SK-N-SH (cell line): ENCODE results near the gene VASH2. TPM values are rescaled to one million over a fixed set of nuclear protein-coding genes. Genes with fewer than 3 reads are reported as not detected.

Experiments
- CTCF ChIA-PET: fragments of 300-600, 350-600 bp; formaldehyde crosslinking; extraction: SDS; loops from one replicate; lab custom pipeline; 2021; lab: Yijun Ruan, JAX
- POLR2A ChIA-PET: fragments of 350-600 bp; sonication (Branson Sonifier 250); formaldehyde crosslinking; extraction: SDS; loops from one replicate; lab custom pipeline; 2020; ENCODE audit warnings: antibody characterized with exemption, inconsistent platforms; lab: Yijun Ruan, JAX
- DNase-seq: peaks from one replicate; pipeline ENCODE4 v3.0.0; 2012
- H2AFZ ChIP-seq: fragments of 200-600 bp; sonication (generic); 2 replicates; pipeline ENCODE4 v1.8.1; 2016; ENCODE audit warnings: antibody characterized with exemption, mild to moderate bottlenecking, low read depth
- H3F3A ChIP-seq: fragments of 200-600 bp; sonication (generic); replicated peaks from 2 replicates; pipeline ENCODE3; 2016; ENCODE audit warnings: antibody characterized with exemption, mild to moderate bottlenecking; ENCODE audit not compliant: insufficient read depth
- H3K27ac ChIP-seq, 2 experiments: fragments of 200-500 bp in 1 of 2; fragments of 200-600 bp in 1 of 2; sonication (Bioruptor generic) in 1 of 2; sonication (generic), shearing (Covaris generic) in 1 of 2; 2 replicates each; pipeline versions ENCODE4 v1.5.1 to v1.6.1; 2014 to 2016; ENCODE audit warnings: low read depth in 2 of 2, inconsistent platforms in 1 of 2, low read length in 1 of 2, mild to moderate bottlenecking in 1 of 2, mixed read lengths in 1 of 2
- H3K27me3 ChIP-seq: fragments of 200-600 bp; sonication (generic), shearing (Covaris generic); 2 replicates; pipeline ENCODE4 v1.6.1; 2016; ENCODE audit warnings: mixed run types; ENCODE audit not compliant: insufficient read depth
- H3K36me3 ChIP-seq, 2 experiments: fragments of 200-500 bp in 1 of 2; fragments of 200-600 bp in 1 of 2; sonication (Bioruptor generic) in 1 of 2; sonication (generic) in 1 of 2; replicated peaks in 1 of 2; 2 replicates each; pipeline versions ENCODE3 to v1.5.1; 2014 to 2016; ENCODE audit warnings: low read length in 1 of 2, mild to moderate bottlenecking in 1 of 2; ENCODE audit not compliant: insufficient read depth in 2 of 2, control insufficient read depth in 1 of 2
- H3K4me1 ChIP-seq, 2 experiments: fragments of 200-500 bp in 1 of 2; fragments of 200-600 bp in 1 of 2; sonication (Bioruptor generic) in 1 of 2; sonication (generic), shearing (Covaris generic) in 1 of 2; 2 replicates each; pipeline versions ENCODE4 v1.5.1 to v1.6.1; 2014 to 2016; ENCODE audit warnings: low read depth in 1 of 2, low read length in 1 of 2, mixed run types in 1 of 2; ENCODE audit not compliant: insufficient read depth in 2 of 2, control insufficient read depth in 1 of 2
- H3K4me2 ChIP-seq: fragments of 200-600 bp; sonication (generic), shearing (Covaris generic); 2 replicates; pipeline ENCODE4 v1.6.1; 2017; ENCODE audit warnings: mixed run types
- H3K4me3 ChIP-seq, 2 experiments: fragments of 200-500 bp in 1 of 2; fragments of 200-600 bp in 1 of 2; sonication (Bioruptor generic) in 1 of 2; sonication (generic), shearing (Covaris generic) in 1 of 2; 2 replicates each; pipeline versions ENCODE4 v1.5.1 to v1.8.1; 2014 to 2016; ENCODE audit warnings: low read depth in 2 of 2, inconsistent platforms in 1 of 2, low read length in 1 of 2, mild to moderate bottlenecking in 1 of 2, mixed read lengths in 1 of 2, moderate library complexity in 1 of 2
- H3K79me2 ChIP-seq: fragments of 200-600 bp; sonication (generic); 2 replicates; pipeline ENCODE4 v1.8.1; 2017; ENCODE audit warnings: mild to moderate bottlenecking; ENCODE audit not compliant: insufficient read depth
- H3K9ac ChIP-seq: fragments of 200-600 bp; sonication (generic); 2 replicates; pipeline ENCODE4 v1.6.1; 2017; ENCODE audit warnings: mixed run types
- H3K9me2 ChIP-seq: fragments of 200-600 bp; sonication (generic); 2 replicates; pipeline ENCODE4 v1.6.1; 2017; ENCODE audit warnings: mixed run types
- H3K9me3 ChIP-seq: fragments of 200-600 bp; sonication (generic); 2 replicates; pipeline ENCODE4 v1.6.1; 2017; ENCODE audit warnings: mixed run types, mild to moderate bottlenecking, moderate library complexity
- H4K20me1 ChIP-seq: fragments of 200-600 bp; sonication (generic); 2 replicates; pipeline ENCODE4 v1.6.1; 2017; ENCODE audit warnings: mild to moderate bottlenecking, mixed run types; ENCODE audit not compliant: insufficient read depth
- ELF1 ChIP-seq: IDR thresholded peaks from 2 replicates; pipeline ENCODE4 v1.4.0; 2012
- EP300 ChIP-seq, 2 experiments: IDR thresholded peaks; 2 replicates each; pipeline versions ENCODE4 v1.4.0 to v1.6.1; 2012; ENCODE audit warnings: borderline replicate concordance in 1 of 2, low read depth in 1 of 2, low read length in 1 of 2
- EZH2phosphoT487 ChIP-seq: fragments of 200-600 bp; sonication (generic); IDR thresholded peaks from 2 replicates; pipeline ENCODE4 v1.6.1; 2017; ENCODE audit warnings: low read depth, mixed run types, mild to moderate bottlenecking, antibody characterized with exemption, moderate library complexity, borderline replicate concordance
- FOXM1 ChIP-seq: IDR thresholded peaks from 2 replicates; pipeline ENCODE4 v1.4.0; 2012; ENCODE audit warnings: low read depth, mild to moderate bottlenecking
- GABPA ChIP-seq: IDR thresholded peaks from 2 replicates; pipeline ENCODE4 v1.4.0; 2012; ENCODE audit warnings: low read depth, mild to moderate bottlenecking
- GATA2 ChIP-seq: sonication (generic); formaldehyde crosslinking; IDR thresholded peaks from 2 replicates; pipeline ENCODE4 v1.5.0; 2020; ENCODE audit warnings: mild to moderate bottlenecking, missing genetic modification reagents
- JUND ChIP-seq: IDR thresholded peaks from 2 replicates; pipeline ENCODE4 v1.4.0; 2012
- MEF2A ChIP-seq: IDR thresholded peaks from 2 replicates; pipeline ENCODE4 v1.4.0; 2012; ENCODE audit warnings: low read depth, borderline replicate concordance
- MXI1 ChIP-seq: IDR thresholded peaks from 2 replicates; pipeline ENCODE4 v1.6.1; 2012; ENCODE audit warnings: mild to moderate bottlenecking, low read depth, low read length, improper control_type of control experiment
- NFIC ChIP-seq: IDR thresholded peaks from 2 replicates; pipeline ENCODE4 v1.4.0; 2012; ENCODE audit warnings: borderline replicate concordance
- NRF1 ChIP-seq: IDR thresholded peaks from 2 replicates; pipeline ENCODE4 v1.6.1; 2012; ENCODE audit warnings: low read depth, mild to moderate bottlenecking, low read length
- POLR2AphosphoS5 ChIP-seq: IDR thresholded peaks from 2 replicates; pipeline ENCODE4 v1.6.1; 2012; ENCODE audit warnings: low read depth, low read length
- RAD21 ChIP-seq: IDR thresholded peaks from 2 replicates; pipeline ENCODE4 v1.6.1; 2012; ENCODE audit warnings: mild to moderate bottlenecking, low read length
- RCOR1 ChIP-seq: fragments of 150-350 bp; IDR thresholded peaks from 2 replicates; pipeline ENCODE4 v1.6.1; 2017; ENCODE audit warnings: antibody characterized with exemption, low read length
- RXRA ChIP-seq: IDR thresholded peaks from 2 replicates; pipeline ENCODE4 v1.4.0; 2012; ENCODE audit warnings: low read depth, mild to moderate bottlenecking, borderline replicate concordance
- SMC3 ChIP-seq: IDR thresholded peaks from 2 replicates; pipeline ENCODE4 v1.6.1; 2012; ENCODE audit warnings: low read depth, low read length, improper control_type of control experiment
- TAF1 ChIP-seq: IDR thresholded peaks from 2 replicates; pipeline ENCODE4 v1.6.1; 2012; ENCODE audit warnings: low read depth, mild to moderate bottlenecking, low read length, moderate library complexity, borderline replicate concordance
- TCF12 ChIP-seq: IDR thresholded peaks from 2 replicates; pipeline ENCODE4 v1.4.0; 2012
- TEAD4 ChIP-seq: IDR thresholded peaks from 2 replicates; pipeline ENCODE4 v1.4.0; 2012; ENCODE audit warnings: mild to moderate bottlenecking, borderline replicate concordance; ENCODE audit not compliant: insufficient read depth
- WGBS: methylation state at CpG from one replicate; pipeline ENCODE4 v1.1.6; 2017; ENCODE audit warnings: low lambda C conversion rate; 5-methylcytosine and 5-hydroxymethylcytosine counted together
- polyA plus RNA-seq, 3 experiments: library from polyadenylated mRNA; depleted of rRNA; stranded (reverse); fragments of >200 nt; gene quantifications; 2 replicates each; pipeline ENCODE4 v1.2.3, GENCODE V29; 2012
- TF ChIP-seq, protein P1 (sequence below): fragments of 150-350 bp; IDR thresholded peaks from 2 replicates; pipeline ENCODE4 v1.6.1; 2016; ENCODE audit warnings: mild to moderate bottlenecking, low read depth, low read length
- TF ChIP-seq, protein P2 (sequence below): fragments of 150-350 bp; IDR thresholded peaks from 2 replicates; pipeline ENCODE4 v1.6.1; 2017; ENCODE audit warnings: antibody characterized with exemption, low read length, low read depth, borderline replicate concordance
- TF ChIP-seq, protein P3 (sequence below): IDR thresholded peaks from 2 replicates; pipeline ENCODE4 v1.4.0; 2012; ENCODE audit warnings: low read depth, borderline replicate concordance
- TF ChIP-seq, protein P4 (sequence below): IDR thresholded peaks from 2 replicates; pipeline ENCODE4 v1.4.0; 2012; ENCODE audit warnings: low read depth

The VASH2 gene
- polyA plus RNA-seq, 1 of the 3 experiments (the other 2 are of a cell fraction), result 0.41 TPM

DNA sequence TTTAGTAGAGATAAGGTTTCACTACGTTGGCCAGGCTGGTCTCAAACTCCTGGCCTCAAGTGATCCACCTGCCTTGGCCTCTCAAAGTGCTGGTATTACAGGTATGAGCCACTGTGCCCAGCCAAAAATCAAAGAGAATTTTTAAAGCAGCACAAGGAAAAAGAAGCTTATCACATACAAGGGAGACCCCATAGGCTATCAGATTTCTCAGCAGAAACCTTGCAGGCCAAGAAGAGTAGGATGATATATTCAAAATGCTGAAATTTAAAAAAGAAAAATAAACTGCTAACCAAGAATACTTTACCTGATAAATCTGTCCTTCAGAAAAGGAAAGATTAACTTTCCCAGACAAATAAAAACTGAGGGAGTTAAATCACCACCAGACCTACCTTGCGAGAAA is 49.1 kb upstream of the VASH2 start:
- CTCF ChIA-PET, result interaction anchor here (1.4 to 1.8 kb wide), 2 partner anchors 15 to 94 kb away, joined by 4 to 5 read pairs; no protein-coding TSS in a partner anchor
- TF ChIP-seq RCOR1, result no peak
- TF ChIP-seq EZH2phosphoT487, result no peak
- no peak for TF ChIP-seq MEF2A
- TF ChIP-seq NRF1, result no peak
- no peak for TF ChIP-seq POLR2AphosphoS5
- TF ChIP-seq, protein P1, sequence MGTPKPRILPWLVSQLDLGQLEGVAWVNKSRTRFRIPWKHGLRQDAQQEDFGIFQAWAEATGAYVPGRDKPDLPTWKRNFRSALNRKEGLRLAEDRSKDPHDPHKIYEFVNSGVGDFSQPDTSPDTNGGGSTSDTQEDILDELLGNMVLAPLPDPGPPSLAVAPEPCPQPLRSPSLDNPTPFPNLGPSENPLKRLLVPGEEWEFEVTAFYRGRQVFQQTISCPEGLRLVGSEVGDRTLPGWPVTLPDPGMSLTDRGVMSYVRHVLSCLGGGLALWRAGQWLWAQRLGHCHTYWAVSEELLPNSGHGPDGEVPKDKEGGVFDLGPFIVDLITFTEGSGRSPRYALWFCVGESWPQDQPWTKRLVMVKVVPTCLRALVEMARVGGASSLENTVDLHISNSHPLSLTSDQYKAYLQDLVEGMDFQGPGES, result no peak
- TF ChIP-seq ELF1, result no peak
- TF ChIP-seq TAF1, result no peak
- no peak for TF ChIP-seq TEAD4
- TF ChIP-seq, protein P2, sequence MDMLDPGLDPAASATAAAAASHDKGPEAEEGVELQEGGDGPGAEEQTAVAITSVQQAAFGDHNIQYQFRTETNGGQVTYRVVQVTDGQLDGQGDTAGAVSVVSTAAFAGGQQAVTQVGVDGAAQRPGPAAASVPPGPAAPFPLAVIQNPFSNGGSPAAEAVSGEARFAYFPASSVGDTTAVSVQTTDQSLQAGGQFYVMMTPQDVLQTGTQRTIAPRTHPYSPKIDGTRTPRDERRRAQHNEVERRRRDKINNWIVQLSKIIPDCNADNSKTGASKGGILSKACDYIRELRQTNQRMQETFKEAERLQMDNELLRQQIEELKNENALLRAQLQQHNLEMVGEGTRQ, result no peak
- TF ChIP-seq TCF12, result no peak
- no peak for TF ChIP-seq GATA2
- no peak for TF ChIP-seq SMC3
- TF ChIP-seq RAD21, result no peak
- TF ChIP-seq FOXM1, result no peak
- no peak for TF ChIP-seq EP300 (IDR thresholded peaks at IDR 0.05; ENCODE audit: borderline replicate concordance in 1 of 2, low read depth in 1 of 2, low read length in 1 of 2)
- TF ChIP-seq GABPA, result no peak
- TF ChIP-seq NFIC, result no peak
- Histone ChIP-seq H3K4me2 (no peak overlapping the region), H3K9me2 (no peaks in the 10 kb centered on the region), H2AFZ (no peak overlapping the region), H3K27ac (no peak overlapping the region), H3K9me3 (peaks cover 23% of the 10 kb centered on the region; the same call in 1 of the 2 replicates), H3K79me2 (no peaks in the 10 kb centered on the region), H3K9ac (no peak overlapping the region), H3K36me3 (peaks cover 20 to 38% of the 10 kb centered on the region in 2 experiments), H4K20me1 (no peaks in the 10 kb centered on the region), H3K4me3 (no peak overlapping the region), H3K4me1 (no peaks in the 10 kb centered on the region), H3F3A (no peaks in the 10 kb centered on the region), H3K27me3 (no peaks in the 10 kb centered on the region)
- POLR2A ChIA-PET, result no interaction called here
- DNase-seq, result no peak
- 93% methylated on average over 2 of the region's 2 CpGs for WGBS

DNA sequence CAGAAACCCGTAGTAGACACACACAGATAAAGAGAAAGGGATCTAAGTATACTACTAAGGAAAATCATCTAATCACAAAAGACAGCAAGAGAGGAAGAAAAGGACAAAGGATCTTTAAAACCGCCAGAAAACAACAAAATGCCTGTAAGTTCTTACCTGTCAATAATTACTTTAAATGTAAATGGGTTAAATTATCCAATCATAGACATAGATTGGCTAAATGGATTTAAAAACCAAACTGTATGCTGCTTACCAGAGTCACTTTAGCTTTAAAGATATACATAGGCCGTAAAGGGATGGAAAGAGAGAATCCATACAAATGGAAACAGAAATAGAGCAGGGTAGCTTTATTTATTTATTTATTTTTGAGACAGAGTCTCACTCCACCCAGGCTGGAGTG is 48.3 kb upstream of the VASH2 start:
- Histone ChIP-seq H3K4me1 (no peaks in the 10 kb centered on the region), H3K27me3 (no peaks in the 10 kb centered on the region), H3K9me2 (no peaks in the 10 kb centered on the region), H3K9ac (no peak overlapping the region), H4K20me1 (no peaks in the 10 kb centered on the region), H3K27ac (no peak overlapping the region), H3K4me3 (no peak overlapping the region), H3K36me3 (peaks cover 16 to 35% of the 10 kb centered on the region in 2 experiments), H3F3A (no peaks in the 10 kb centered on the region), H3K4me2 (no peak overlapping the region), H3K9me3 (peaks cover 23% of the 10 kb centered on the region; the same call in 1 of the 2 replicates), H3K79me2 (no peaks in the 10 kb centered on the region), H2AFZ (no peak overlapping the region)
- no peak for DNase-seq
- WGBS, result 91% methylated on average over 3 of the region's 3 CpGs
- ChIA-PET POLR2A (no interaction called here), CTCF (interaction anchor here (0.7 to 1.8 kb wide), 3 partner anchors 14 to 425 kb away, joined by 3 to 5 read pairs (median 4); no protein-coding TSS in a partner anchor)
- TF ChIP-seq, protein P3, sequence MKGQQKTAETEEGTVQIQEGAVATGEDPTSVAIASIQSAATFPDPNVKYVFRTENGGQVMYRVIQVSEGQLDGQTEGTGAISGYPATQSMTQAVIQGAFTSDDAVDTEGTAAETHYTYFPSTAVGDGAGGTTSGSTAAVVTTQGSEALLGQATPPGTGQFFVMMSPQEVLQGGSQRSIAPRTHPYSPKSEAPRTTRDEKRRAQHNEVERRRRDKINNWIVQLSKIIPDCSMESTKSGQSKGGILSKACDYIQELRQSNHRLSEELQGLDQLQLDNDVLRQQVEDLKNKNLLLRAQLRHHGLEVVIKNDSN, result no peak
- TF ChIP-seq SMC3 (no peak), MXI1 (no peak), JUND (no peak), NRF1 (no peak), RXRA (no peak), GATA2 (no peak), TCF12 (no peak), POLR2AphosphoS5 (no peak), FOXM1 (no peak)
- TF ChIP-seq, protein P4, sequence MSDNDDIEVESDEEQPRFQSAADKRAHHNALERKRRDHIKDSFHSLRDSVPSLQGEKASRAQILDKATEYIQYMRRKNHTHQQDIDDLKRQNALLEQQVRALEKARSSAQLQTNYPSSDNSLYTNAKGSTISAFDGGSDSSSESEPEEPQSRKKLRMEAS, result no peak
